GM12878 (cell line): ENCODE measurements around the gene RORC. TPM values are rescaled to one million over a fixed set of nuclear protein-coding genes. Genes with fewer than 3 reads are reported as not detected.

ENCODE experiments used
- BACH1 ChIP-seq: fragments of 450-650 bp; IDR thresholded peaks from 2 replicates; pipeline ENCODE4 v1.6.1; 2017; ENCODE audit warnings: mild to moderate bottlenecking, borderline replicate concordance
- BRCA1 ChIP-seq: IDR thresholded peaks from 2 replicates; pipeline ENCODE4 v1.6.1; 2011; ENCODE audit warnings: low read depth, low read length, improper control_type of control experiment
- CUX1 ChIP-seq: IDR thresholded peaks from 2 replicates; pipeline ENCODE4 v1.6.1; 2012; ENCODE audit warnings: improper control_type of control experiment, low read depth, low read length; ENCODE audit not compliant: insufficient replicate concordance
- IRF5 ChIP-seq: fragments of 450-650 bp; IDR thresholded peaks from 2 replicates; pipeline ENCODE4 v1.6.1; 2017; ENCODE audit warnings: borderline replicate concordance
- polyA plus RNA-seq, 11 experiments: library from polyadenylated mRNA; depleted of rRNA in 4 of 11; unstranded in 6 of 11; stranded (reverse) in 5 of 11; fragments of >200 nt; fragmentation: Nextera tagmentation in 4 of 11; fragmentation: Illumina TruSeq in 1 of 11; extraction: Ambion mirVana in 4 of 11; extraction: Trizol in 1 of 11; gene quantifications; 1 replicate in 1 of 11; 2 replicates in 10 of 11; pipeline versions ENCODE4 v1.2.1 to v1.2.3, GENCODE V29; 2011 to 2016; ENCODE audit warnings: inconsistent platforms in 2 of 11, missing spikeins in 2 of 11, low read depth in 1 of 11
- total RNA-seq, 4 experiments: library from RNA; depleted of rRNA in 3 of 4; stranded (reverse); fragments of >200 nt in 3 of 4; fragmentation: Illumina TruSeq in 1 of 4; extraction: Trizol in 1 of 4; gene quantifications; 2 replicates each; pipeline versions ENCODE4 v1.2.1 to v1.2.3, GENCODE V29; 2013 to 2021

The RORC gene
- total and polyA plus RNA-seq, 10 of the 15 experiments (the other 5 are each of a cell fraction or from before 2014, with no cell fraction given): not detected

- TF ChIP-seq CUX1 (no peak), BRCA1 (no peak), BACH1 (no peak), IRF5 (no peak)
These were observed 27.5 kb upstream of the RORC start (continued) for GRCh38 chr1:151858886-151859665.
